ENCODE results near the gene OR2C3. TPM values are rescaled to one million over a fixed set of nuclear protein-coding genes. Genes with fewer than 3 reads are reported as not detected.

The OR2C3 gene
- total RNA-seq, 4 donors from 2014 or later, result not detected

GRCh38 chr1:247496581-247497285, 39.5 kb downstream of the OR2C3 start:
- TF ChIP-seq CTCF (IDR thresholded peaks at IDR 0.05), result no peak
- no peak for TF ChIP-seq EP300 (IDR thresholded peaks at IDR 0.05; ENCODE audit: low read depth)
- TF ChIP-seq POLR2AphosphoS5 (IDR thresholded peaks at IDR 0.05), result no peak
- no peak for TF ChIP-seq POLR2A (IDR thresholded peaks at IDR 0.05)
- in situ Hi-C loops (cut with MboI; ENCODE audit: low pct_ligation_motif_present in 1 of 4, low pct_unique_long_range_greater_than_20kb in 1 of 4, low sequenced_read_pairs in 3 of 4) (loop anchor here in 2 of 4 donors (25.0 kb wide), 2 partner anchors 109 to 584 kb away; no protein-coding TSS in a partner anchor), intact Hi-C loops (cut with DNase I; ENCODE audit: low total_unique reads) (no loop called here)
- Histone ChIP-seq H3K4me1 (no peaks in the 10 kb centered on the region), H3K27ac (no peak overlapping the region), H3K4me3 (no peak overlapping the region), H3K27me3 (no peaks in the 10 kb centered on the region), H3K9me3 (no peaks in the 10 kb centered on the region), H3K36me3 (no peaks in the 10 kb centered on the region)
- DNase-seq, result no peak
- 52% methylated on average over 9 to 10 of the region's 10 CpGs for WGBS, 2 donors (ENCODE audit: low coverage in 1 of 2)

- intact Hi-C loops (cut with DNase I; ENCODE audit: low total_unique reads), result no loop called here
- no peak overlapping the region for H3K27ac ChIP-seq
- H3K4me1 ChIP-seq, result no peaks in the 10 kb centered on the region
- no peak overlapping the region for H3K4me3 ChIP-seq
- no peak for DNase-seq
- in situ Hi-C loops (cut with MboI; ENCODE audit: low pct_ligation_motif_present in 1 of 4, low pct_unique_long_range_greater_than_20kb in 1 of 4, low sequenced_read_pairs in 3 of 4), result loop anchor here in 2 of 4 donors (25.0 kb wide), 2 partner anchors 107 to 582 kb away; no protein-coding TSS in a partner anchor
- TF ChIP-seq POLR2AphosphoS5 (IDR thresholded peaks at IDR 0.05) (no peak), POLR2A (IDR thresholded peaks at IDR 0.05) (no peak)
- no peaks in the 10 kb centered on the region for H3K36me3 ChIP-seq
- WGBS, 2 donors (ENCODE audit: low coverage in 1 of 2), result 30% methylated on average over 2 of the region's 2 CpGs
- H3K27me3 ChIP-seq, result no peaks in the 10 kb centered on the region
- no peaks in the 10 kb centered on the region for H3K9me3 ChIP-seq
Observed at GRCh38 chr1:247494767-247495166, 41.5 kb downstream of the OR2C3 start.

- no peak for DNase-seq
- Histone ChIP-seq H3K27me3 (no peaks in the 10 kb centered on the region), H3K4me3 (no peak overlapping the region), H3K27ac (no peak overlapping the region), H3K36me3 (no peaks in the 10 kb centered on the region), H3K4me1 (no peaks in the 10 kb centered on the region), H3K9me3 (no peaks in the 10 kb centered on the region)
- TF ChIP-seq POLR2AphosphoS5 (IDR thresholded peaks at IDR 0.05), result no peak
- TF ChIP-seq POLR2A (IDR thresholded peaks at IDR 0.05), result no peak
- TF ChIP-seq EP300 (IDR thresholded peaks at IDR 0.05; ENCODE audit: low read depth), result no peak
- TF ChIP-seq CTCF (IDR thresholded peaks at IDR 0.05), result no peak
- in situ Hi-C loops (cut with MboI; ENCODE audit: low pct_ligation_motif_present in 1 of 4, low pct_unique_long_range_greater_than_20kb in 1 of 4, low sequenced_read_pairs in 3 of 4) (loop anchor here in 2 of 4 donors (25.0 kb wide), 2 partner anchors 106 to 581 kb away; no protein-coding TSS in a partner anchor), intact Hi-C loops (cut with DNase I; ENCODE audit: low total_unique reads) (no loop called here)
- 77 to 88% methylated on average over 1 of the region's 1 CpG for WGBS, 2 donors (ENCODE audit: low coverage in 1 of 2)
Observed at GRCh38 chr1:247493106-247493505, 43.1 kb downstream of the OR2C3 start.

GRCh38 chr1:247491328-247491727, 44.9 kb downstream of the OR2C3 start:
- DNase-seq, result no peak
- H3K4me3 ChIP-seq, result no peak overlapping the region
- intact Hi-C loops (cut with DNase I; ENCODE audit: low total_unique reads) (no loop called here), in situ Hi-C loops (cut with MboI; ENCODE audit: low pct_ligation_motif_present in 1 of 4, low pct_unique_long_range_greater_than_20kb in 1 of 4, low sequenced_read_pairs in 3 of 4) (loop anchor here in 2 of 4 donors (25.0 kb wide), 2 partner anchors 104 to 579 kb away; no protein-coding TSS in a partner anchor)
- H3K27ac ChIP-seq, result no peak overlapping the region
- WGBS, 2 donors (ENCODE audit: low coverage in 1 of 2), result 91% methylated on average over 12 of the region's 12 CpGs; no CpG with 5 or more reads in 1 of the 2 donors
- no peak for TF ChIP-seq EP300 (IDR thresholded peaks at IDR 0.05; ENCODE audit: low read depth)
- TF ChIP-seq CTCF (IDR thresholded peaks at IDR 0.05), result no peak
- no peak for TF ChIP-seq POLR2AphosphoS5 (IDR thresholded peaks at IDR 0.05)
- TF ChIP-seq POLR2A (IDR thresholded peaks at IDR 0.05), result no peak
- no peaks in the 10 kb centered on the region for H3K9me3 ChIP-seq
- H3K27me3 ChIP-seq, result no peaks in the 10 kb centered on the region
- H3K36me3 ChIP-seq, result no peaks in the 10 kb centered on the region
- no peaks in the 10 kb centered on the region for H3K4me1 ChIP-seq

Measured in transverse colon (tissue), 4 donors.